GM23338 (cell line): ENCODE measurements around the gene VPS26C. TPM values are rescaled to one million over a fixed set of nuclear protein-coding genes. Genes with fewer than 3 reads are reported as not detected.

Source experiments
- ATAC-seq: fragments of 200-7000 bp; cut with Tn5 transposase; 3 replicates; pipeline ENCODE4 v1.9.1; 2020
- DNase-seq: peaks from one replicate; pipeline ENCODE4 v3.0.0-alpha.2; 2015; ENCODE audit warnings: low spot score
- H2AFZ ChIP-seq: fragments of 200-600 bp; sonication (generic); 2 replicates; pipeline ENCODE4 v1.8.0; 2016; ENCODE audit warnings: antibody characterized with exemption, mild to moderate bottlenecking, moderate library complexity
- H3F3A ChIP-seq: fragments of 200-600 bp; sonication (generic); replicated peaks from 2 replicates; pipeline ENCODE4 v1.8.0; 2017; ENCODE audit warnings: antibody characterized with exemption, mixed run types, low read depth
- H3K27ac ChIP-seq: fragments of 200-600 bp; sonication (generic); 2 replicates; pipeline ENCODE4 v1.6.1; 2016; ENCODE audit warnings: low read depth
- H3K27me3 ChIP-seq: fragments of 200-600 bp; sonication (generic); 2 replicates; pipeline ENCODE4 v1.8.0; 2016; ENCODE audit warnings: mild to moderate bottlenecking, mixed run types, moderate library complexity; ENCODE audit not compliant: insufficient read depth
- H3K36me3 ChIP-seq: fragments of 200-600 bp; sonication (generic); 2 replicates; pipeline ENCODE4 v1.8.0; 2016; ENCODE audit warnings: mild to moderate bottlenecking; ENCODE audit not compliant: insufficient read depth
- H3K4me1 ChIP-seq: fragments of 200-600 bp; sonication (generic); 2 replicates; pipeline ENCODE4 v1.8.0; 2016; ENCODE audit warnings: mild to moderate bottlenecking, moderate library complexity; ENCODE audit not compliant: insufficient read depth
- H3K4me2 ChIP-seq: fragments of 200-600 bp; sonication (generic); 2 replicates; pipeline ENCODE4 v1.7.1; 2017; ENCODE audit warnings: mixed run types
- H3K4me3 ChIP-seq: fragments of 200-600 bp; sonication (generic); 2 replicates; pipeline ENCODE4 v1.6.1; 2016; ENCODE audit warnings: mixed run types
- H3K79me2 ChIP-seq: fragments of 200-600 bp; sonication (generic); replicated peaks from 2 replicates; pipeline ENCODE4 v1.8.0; 2017; ENCODE audit warnings: mild to moderate bottlenecking; ENCODE audit not compliant: insufficient read depth
- H3K9me2 ChIP-seq: fragments of 200-600 bp; sonication (generic); 2 replicates; pipeline ENCODE4 v1.8.0; 2017; ENCODE audit not compliant: insufficient read depth
- H4K20me1 ChIP-seq: fragments of 200-600 bp; sonication (generic); replicated peaks from 2 replicates; pipeline ENCODE4 v1.8.0; 2017; ENCODE audit warnings: mild to moderate bottlenecking; ENCODE audit not compliant: insufficient read depth
- H3K27ac Mint-ChIP-seq: 2 replicates; pipeline ENCODE4 v1.8.0; 2020; ENCODE audit warnings: inconsistent platforms, mild to moderate bottlenecking, moderate library complexity, mixed read lengths
- H3K27me3 Mint-ChIP-seq: 3 replicates; pipeline ENCODE4 v1.8.0; 2022; ENCODE audit warnings: low read depth, mild to moderate bottlenecking, moderate library complexity, mixed read lengths, inconsistent platforms; ENCODE audit not compliant: insufficient read depth, poor library complexity
- H3K36me3 Mint-ChIP-seq: 3 replicates; pipeline ENCODE4 v1.8.0; 2021; ENCODE audit warnings: low read depth, mild to moderate bottlenecking, inconsistent platforms, moderate library complexity, mixed read lengths
- H3K4me1 Mint-ChIP-seq: 3 replicates; pipeline ENCODE4 v1.8.0; 2020; ENCODE audit warnings: mild to moderate bottlenecking, inconsistent platforms, mixed read lengths
- H3K4me3 Mint-ChIP-seq: 3 replicates; pipeline ENCODE4 v1.8.0; 2021; ENCODE audit warnings: moderate library complexity, mild to moderate bottlenecking, inconsistent platforms, mixed read lengths
- H3K9me3 Mint-ChIP-seq: 3 replicates; pipeline ENCODE4 v1.8.0; 2020; ENCODE audit warnings: moderate library complexity, mild to moderate bottlenecking, inconsistent platforms, mixed read lengths
- CREB1 ChIP-seq: fragments of 250-450 bp; sonication (Bioruptor Pico); IDR thresholded peaks from 2 replicates; pipeline ENCODE4 v1.5.0; 2020; ENCODE audit warnings: low read depth, mild to moderate bottlenecking, moderate library complexity
- EZH2 ChIP-seq: fragments of 200-600 bp; sonication (generic); IDR thresholded peaks from one replicate; pipeline ENCODE4 v1.8.0; 2017; ENCODE audit warnings: antibody characterized with exemption, mild to moderate bottlenecking, low read depth; ENCODE audit not compliant: unreplicated experiment
- EZH2phosphoT487 ChIP-seq: fragments of 200-600 bp; sonication (generic); IDR thresholded peaks from one replicate; pipeline ENCODE4 v1.8.1; 2018; ENCODE audit warnings: antibody characterized with exemption; ENCODE audit not compliant: unreplicated experiment
- JUNB ChIP-seq: IDR thresholded peaks from one replicate; pipeline ENCODE4 v1.6.1; 2016; ENCODE audit warnings: antibody characterized with exemption; ENCODE audit not compliant: unreplicated experiment
- NANOG ChIP-seq: IDR thresholded peaks from 2 replicates; pipeline ENCODE4 v1.6.1; 2016; ENCODE audit warnings: antibody characterized with exemption, borderline replicate concordance
- POLR2AphosphoS5 ChIP-seq: IDR thresholded peaks from 2 replicates; pipeline ENCODE4 v1.6.1; 2016; ENCODE audit warnings: antibody characterized with exemption, low read depth
- REST ChIP-seq: IDR thresholded peaks from one replicate; pipeline ENCODE4 v1.6.1; 2018; ENCODE audit warnings: antibody characterized with exemption; ENCODE audit not compliant: unreplicated experiment
- STAT1 ChIP-seq: IDR thresholded peaks from one replicate; pipeline ENCODE4 v1.6.1; 2016; ENCODE audit warnings: antibody characterized with exemption; ENCODE audit not compliant: unreplicated experiment
- ZNF114 ChIP-seq: fragments of 250-450 bp; sonication (Bioruptor Pico); IDR thresholded peaks from 2 replicates; pipeline ENCODE4 v1.5.0; 2020; ENCODE audit warnings: mild to moderate bottlenecking, moderate library complexity
- ZNF331 ChIP-seq: fragments of 250-450 bp; sonication (Bioruptor Pico); IDR thresholded peaks from 2 replicates; pipeline ENCODE4 v1.5.0; 2020; ENCODE audit warnings: low read depth, mild to moderate bottlenecking, moderate library complexity
- ZNF462 ChIP-seq: fragments of 250-450 bp; sonication (Bioruptor Pico); IDR thresholded peaks from 2 replicates; pipeline ENCODE4 v1.5.0; 2020; ENCODE audit warnings: mild to moderate bottlenecking, moderate library complexity
- polyA plus RNA-seq: library from polyadenylated mRNA; unstranded; fragments of >200 nt; fragmentation: Nextera tagmentation; extraction: Ambion mirVana; gene quantifications from 2 replicates; pipeline ENCODE4 v1.2.1, GENCODE V29; 2016
- total RNA-seq: library from RNA; depleted of rRNA; stranded (reverse); fragments of >200 nt; shearing (Covaris generic); gene quantifications from 2 replicates; pipeline ENCODE4 v1.2.3, GENCODE V29; 2014
- TF ChIP-seq, protein P1 (sequence below): IDR thresholded peaks from 2 replicates; pipeline ENCODE4 v1.6.1; 2016; ENCODE audit warnings: antibody characterized with exemption
- TF ChIP-seq, protein P2 (sequence below), 2 experiments: fragments of 200-600 bp in 1 of 2; sonication (generic) in 1 of 2; conservative IDR thresholded peaks; 2 replicates each; pipeline versions ENCODE4 v1.5.1 to v1.6.1; 2016 to 2017; ENCODE audit warnings: antibody characterized with exemption in 2 of 2, low read depth in 2 of 2, mild to moderate bottlenecking in 2 of 2, moderate library complexity in 1 of 2

Gene VPS26C
- total and polyA plus RNA-seq, 2 experiments from 2014 or later, result 45.1 to 91.2 TPM

DNA sequence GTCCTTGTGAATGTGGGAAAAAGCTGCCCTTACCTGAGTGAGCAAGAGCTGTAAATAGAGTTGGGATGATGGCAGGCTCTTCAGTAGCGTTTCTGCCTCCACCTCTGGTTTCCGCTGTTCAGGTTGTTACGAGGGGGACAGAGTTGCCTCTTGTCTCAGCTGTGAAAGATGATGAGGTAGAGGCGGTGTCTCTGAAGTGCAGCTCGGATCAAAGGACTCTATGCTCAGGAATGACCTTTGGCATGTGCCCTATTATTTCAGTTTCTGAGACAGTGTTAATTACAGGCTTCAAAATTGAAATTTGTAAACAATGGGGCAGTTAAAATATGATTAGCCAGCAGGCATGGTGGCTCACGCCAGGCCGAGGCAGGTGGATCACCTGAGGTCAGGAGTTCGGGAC lies 70.3 kb downstream of the VPS26C start:
- H3K27me3 Mint-ChIP-seq, result peaks cover 7% of the 10 kb centered on the region
- no peaks in the 10 kb centered on the region for H3F3A ChIP-seq
- no peaks in the 10 kb centered on the region for H3K36me3 ChIP-seq
- H3K36me3 Mint-ChIP-seq, result no peaks in the 10 kb centered on the region; the same call in 2 of the 3 replicates
- H3K4me3 Mint-ChIP-seq, result no peak overlapping the region
- no peak overlapping the region for H3K4me3 ChIP-seq
- no peak for TF ChIP-seq ZNF114 (CRISPR knock-in tag)
- TF ChIP-seq ZNF462 (CRISPR knock-in tag), result no peak
- no peak for TF ChIP-seq CREB1 (CRISPR knock-in tag)
- TF ChIP-seq EZH2phosphoT487, result no peak
- no peak for TF ChIP-seq REST
- no peak for TF ChIP-seq EZH2
- TF ChIP-seq ZNF331 (CRISPR knock-in tag), result no peak
- TF ChIP-seq POLR2AphosphoS5, result no peak
- TF ChIP-seq, protein P1, sequence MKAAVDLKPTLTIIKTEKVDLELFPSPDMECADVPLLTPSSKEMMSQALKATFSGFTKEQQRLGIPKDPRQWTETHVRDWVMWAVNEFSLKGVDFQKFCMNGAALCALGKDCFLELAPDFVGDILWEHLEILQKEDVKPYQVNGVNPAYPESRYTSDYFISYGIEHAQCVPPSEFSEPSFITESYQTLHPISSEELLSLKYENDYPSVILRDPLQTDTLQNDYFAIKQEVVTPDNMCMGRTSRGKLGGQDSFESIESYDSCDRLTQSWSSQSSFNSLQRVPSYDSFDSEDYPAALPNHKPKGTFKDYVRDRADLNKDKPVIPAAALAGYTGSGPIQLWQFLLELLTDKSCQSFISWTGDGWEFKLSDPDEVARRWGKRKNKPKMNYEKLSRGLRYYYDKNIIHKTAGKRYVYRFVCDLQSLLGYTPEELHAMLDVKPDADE, result no peak
- TF ChIP-seq JUNB, result no peak
- TF ChIP-seq, protein P2, sequence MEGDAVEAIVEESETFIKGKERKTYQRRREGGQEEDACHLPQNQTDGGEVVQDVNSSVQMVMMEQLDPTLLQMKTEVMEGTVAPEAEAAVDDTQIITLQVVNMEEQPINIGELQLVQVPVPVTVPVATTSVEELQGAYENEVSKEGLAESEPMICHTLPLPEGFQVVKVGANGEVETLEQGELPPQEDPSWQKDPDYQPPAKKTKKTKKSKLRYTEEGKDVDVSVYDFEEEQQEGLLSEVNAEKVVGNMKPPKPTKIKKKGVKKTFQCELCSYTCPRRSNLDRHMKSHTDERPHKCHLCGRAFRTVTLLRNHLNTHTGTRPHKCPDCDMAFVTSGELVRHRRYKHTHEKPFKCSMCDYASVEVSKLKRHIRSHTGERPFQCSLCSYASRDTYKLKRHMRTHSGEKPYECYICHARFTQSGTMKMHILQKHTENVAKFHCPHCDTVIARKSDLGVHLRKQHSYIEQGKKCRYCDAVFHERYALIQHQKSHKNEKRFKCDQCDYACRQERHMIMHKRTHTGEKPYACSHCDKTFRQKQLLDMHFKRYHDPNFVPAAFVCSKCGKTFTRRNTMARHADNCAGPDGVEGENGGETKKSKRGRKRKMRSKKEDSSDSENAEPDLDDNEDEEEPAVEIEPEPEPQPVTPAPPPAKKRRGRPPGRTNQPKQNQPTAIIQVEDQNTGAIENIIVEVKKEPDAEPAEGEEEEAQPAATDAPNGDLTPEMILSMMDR (conservative IDR thresholded peaks at IDR 0.05; ENCODE audit: low read depth in 2 of 2), result no peak
- no peak for TF ChIP-seq NANOG
- TF ChIP-seq STAT1, result no peak
- H3K4me1 ChIP-seq, result no peaks in the 10 kb centered on the region; the same call in 1 of the 2 replicates
- no peak overlapping the region for H3K4me2 ChIP-seq
- DNase-seq (no peak), ATAC-seq (no peak)
- no peaks in the 10 kb centered on the region for H3K27me3 ChIP-seq
- no peaks in the 10 kb centered on the region for H4K20me1 ChIP-seq
- no peak overlapping the region for H3K27ac ChIP-seq
- no peaks in the 10 kb centered on the region for H3K79me2 ChIP-seq
- no peaks in the 10 kb centered on the region for H3K9me3 Mint-ChIP-seq
- 0 out of 2 replicates have a peak overlapping the region, but pooled peaks have one; percentile 34 for H3K27ac Mint-ChIP-seq
- no peaks in the 10 kb centered on the region for H3K9me2 ChIP-seq
- H3K4me1 Mint-ChIP-seq, result peaks cover 12% of the 10 kb centered on the region
- no peak overlapping the region for H2AFZ ChIP-seq
